Measurements from ENCODE around the gene PLXNA4. TPM values are rescaled to one million over a fixed set of nuclear protein-coding genes. Genes with fewer than 3 reads are reported as not detected.

PLXNA4 gene
- total and polyA plus RNA-seq, 2 experiments from 2014 or later = 0.32 TPM; not detected in 1

GRCh38 chr7:132504852-132505251, 71.4 kb downstream of the PLXNA4 start:
- Histone ChIP-seq H3K4me1 (ENCODE audit: insufficient read depth) (no peaks in the 10 kb centered on the region), H3K36me3 (ENCODE audit: low read depth) (no peaks in the 10 kb centered on the region)

GRCh38 chr7:132504071-132504470, 72.2 kb downstream of the PLXNA4 start:
- H3K27me3 ChIP-seq (replicated peaks; ENCODE audit: insufficient read depth) = no peaks in the 10 kb centered on the region
- 62 to 63% methylated on average over 5 of the region's 5 CpGs for WGBS, 2 experiments (ENCODE audit: low coverage in 1 of 2, low lambda C conversion rate in 2 of 2, missing lambda C conversion rate in 2 of 2)
- H3K9me2 ChIP-seq (ENCODE audit: insufficient read depth) = no peaks in the 10 kb centered on the region
- H4K20me1 ChIP-seq (ENCODE audit: insufficient read depth) = no peaks in the 10 kb centered on the region
- H3K4me3 ChIP-seq = no peak overlapping the region
- no peak overlapping the region for H3K27ac ChIP-seq
- no peaks in the 10 kb centered on the region for H3K79me2 ChIP-seq (ENCODE audit: insufficient read depth)
- no peaks in the 10 kb centered on the region for H3K9me3 ChIP-seq (ENCODE audit: low read depth)
- H2AFZ ChIP-seq = no peak overlapping the region
- TF ChIP-seq EZH2 (IDR thresholded peaks at IDR 0.05; ENCODE audit: insufficient read depth, poor library complexity, severe bottlenecking) = no peak
- TF ChIP-seq EZH2phosphoT487 (IDR thresholded peaks at IDR 0.05; ENCODE audit: insufficient read depth, low read depth) = no peak
- no peak overlapping the region for H3K4me2 ChIP-seq (ENCODE audit: unreplicated experiment)
- no peaks in the 10 kb centered on the region for H3K4me1 ChIP-seq (ENCODE audit: insufficient read depth)
- no peaks in the 10 kb centered on the region for H3K36me3 ChIP-seq (ENCODE audit: low read depth)
- in situ Hi-C loops (cut with MboI) = no loop called here
- no peak overlapping the region for H3K9ac ChIP-seq
- DNase-seq = no peak
- H3F3A ChIP-seq (ENCODE audit: insufficient read depth) = no peaks in the 10 kb centered on the region

More at GRCh38 chr7:132504852-132505251, 71.4 kb downstream of the PLXNA4 start:
- WGBS, 2 experiments (ENCODE audit: low coverage in 1 of 2, low lambda C conversion rate in 2 of 2, missing lambda C conversion rate in 2 of 2) = 63 to 71% methylated on average over 11 of the region's 11 CpGs
- Histone ChIP-seq H3F3A (ENCODE audit: insufficient read depth) (no peaks in the 10 kb centered on the region), H2AFZ (no peak overlapping the region), H3K4me3 (no peak overlapping the region), H4K20me1 (ENCODE audit: insufficient read depth) (no peaks in the 10 kb centered on the region), H3K27me3 (replicated peaks; ENCODE audit: insufficient read depth) (no peaks in the 10 kb centered on the region), H3K79me2 (ENCODE audit: insufficient read depth) (no peaks in the 10 kb centered on the region), H3K9me2 (ENCODE audit: insufficient read depth) (no peaks in the 10 kb centered on the region), H3K4me2 (ENCODE audit: unreplicated experiment) (no peak overlapping the region), H3K27ac (no peak overlapping the region), H3K9ac (no peak overlapping the region), H3K9me3 (ENCODE audit: low read depth) (no peaks in the 10 kb centered on the region)
- no peak for TF ChIP-seq EZH2phosphoT487 (IDR thresholded peaks at IDR 0.05; ENCODE audit: insufficient read depth, low read depth)
- no peak for TF ChIP-seq EZH2 (IDR thresholded peaks at IDR 0.05; ENCODE audit: insufficient read depth, poor library complexity, severe bottlenecking)
- in situ Hi-C loops (cut with MboI) = no loop called here
- no peak for DNase-seq

GRCh38 chr7:132503415-132503814, 72.9 kb downstream of the PLXNA4 start:
- TF ChIP-seq EZH2phosphoT487 (IDR thresholded peaks at IDR 0.05; ENCODE audit: insufficient read depth, low read depth) = no peak
- no peak for TF ChIP-seq EZH2 (IDR thresholded peaks at IDR 0.05; ENCODE audit: insufficient read depth, poor library complexity, severe bottlenecking)
- in situ Hi-C loops (cut with MboI) = no loop called here
- Histone ChIP-seq H3K27me3 (replicated peaks; ENCODE audit: insufficient read depth) (no peaks in the 10 kb centered on the region), H3K4me1 (ENCODE audit: insufficient read depth) (no peaks in the 10 kb centered on the region), H4K20me1 (ENCODE audit: insufficient read depth) (no peaks in the 10 kb centered on the region), H3K9ac (no peak overlapping the region), H3K27ac (no peak overlapping the region), H3K4me2 (ENCODE audit: unreplicated experiment) (no peak overlapping the region), H3K9me3 (ENCODE audit: low read depth) (no peaks in the 10 kb centered on the region), H3K4me3 (no peak overlapping the region), H3K9me2 (ENCODE audit: insufficient read depth) (no peaks in the 10 kb centered on the region), H3K36me3 (ENCODE audit: low read depth) (no peaks in the 10 kb centered on the region), H3K79me2 (ENCODE audit: insufficient read depth) (no peaks in the 10 kb centered on the region), H3F3A (ENCODE audit: insufficient read depth) (no peaks in the 10 kb centered on the region), H2AFZ (no peak overlapping the region)
- DNase-seq = no peak

GRCh38 chr7:132501956-132502355, 74.3 kb downstream of the PLXNA4 start:
- no peak overlapping the region for H3K27ac ChIP-seq
- H3K4me1 ChIP-seq (ENCODE audit: insufficient read depth) = no peaks in the 10 kb centered on the region
- no peaks in the 10 kb centered on the region for H3K79me2 ChIP-seq (ENCODE audit: insufficient read depth)
- no peaks in the 10 kb centered on the region; the same call in 1 of the 2 replicates for H3K27me3 ChIP-seq (replicated peaks; ENCODE audit: insufficient read depth)
- H3K36me3 ChIP-seq (ENCODE audit: low read depth) = no peaks in the 10 kb centered on the region
- DNase-seq = no peak
- 57 to 69% methylated on average over 7 of the region's 7 CpGs for WGBS, 2 experiments (ENCODE audit: low coverage in 1 of 2, low lambda C conversion rate in 2 of 2, missing lambda C conversion rate in 2 of 2)
- no peaks in the 10 kb centered on the region for H3K9me2 ChIP-seq (ENCODE audit: insufficient read depth)
- no peak overlapping the region for H2AFZ ChIP-seq
- H3F3A ChIP-seq (ENCODE audit: insufficient read depth) = no peaks in the 10 kb centered on the region
- H4K20me1 ChIP-seq (ENCODE audit: insufficient read depth) = no peaks in the 10 kb centered on the region
- in situ Hi-C loops (cut with MboI) = no loop called here
- H3K4me2 ChIP-seq (ENCODE audit: unreplicated experiment) = no peak overlapping the region
- no peak overlapping the region for H3K4me3 ChIP-seq
- TF ChIP-seq EZH2phosphoT487 (IDR thresholded peaks at IDR 0.05; ENCODE audit: insufficient read depth, low read depth) = no peak
- no peak for TF ChIP-seq EZH2 (IDR thresholded peaks at IDR 0.05; ENCODE audit: insufficient read depth, poor library complexity, severe bottlenecking)
- H3K9me3 ChIP-seq (ENCODE audit: low read depth) = no peaks in the 10 kb centered on the region
- no peak overlapping the region for H3K9ac ChIP-seq

Data from GM23248 (cell line).